Measurements from ENCODE around the gene CYP26B1. TPM values are rescaled to one million over a fixed set of nuclear protein-coding genes. Genes with fewer than 3 reads are reported as not detected.

Gene CYP26B1
- total and polyA plus RNA-seq, 2 donors from 2014 or later: 2.5 to 3.1 TPM

DNA sequence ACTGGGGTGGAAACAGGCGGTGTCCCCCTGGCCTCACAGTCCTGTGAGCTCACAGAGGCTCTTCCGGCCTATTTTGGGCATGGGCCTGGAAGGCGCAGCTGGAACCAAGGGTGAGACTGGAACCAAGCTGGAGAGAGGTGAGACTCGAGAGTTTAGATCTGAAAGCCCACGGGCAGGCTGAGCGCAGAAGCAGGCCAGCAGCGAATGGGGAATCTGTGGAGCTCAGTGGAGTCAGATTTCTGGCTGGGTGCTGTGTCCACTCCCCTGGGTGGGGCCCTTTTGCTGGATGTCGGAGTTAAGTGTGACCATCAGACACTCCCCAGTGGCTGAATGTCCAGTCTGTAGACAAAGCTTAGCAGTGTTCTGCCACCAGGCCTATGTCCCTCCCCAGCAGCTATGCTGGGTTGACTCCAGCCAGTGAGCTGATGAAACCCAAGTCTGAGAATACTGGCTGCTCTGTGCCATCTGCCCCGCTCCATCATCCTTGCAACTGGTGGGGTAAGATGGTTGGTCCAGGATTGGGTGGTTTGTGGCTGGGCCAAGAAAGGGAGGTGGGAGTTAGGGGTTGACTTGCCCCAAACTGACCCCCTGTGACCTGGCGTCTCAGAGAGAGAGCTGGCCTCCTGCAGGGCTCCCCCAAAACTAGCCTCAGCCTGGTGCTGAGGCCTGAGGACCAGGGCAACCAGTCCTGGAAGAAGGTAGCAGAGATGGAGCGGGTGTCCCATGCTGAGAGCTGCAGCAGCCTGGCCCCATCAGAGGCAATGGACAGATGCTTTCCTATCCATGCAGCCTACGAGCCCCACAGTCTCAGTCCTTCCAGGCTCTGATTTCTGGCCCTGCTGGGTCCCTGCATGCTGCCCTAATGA lies 34.4 kb downstream of the CYP26B1 start:
- Histone ChIP-seq H3K9me3 (ENCODE audit: control insufficient read depth in 2 of 3, insufficient read depth in 1 of 3, low read length in 3 of 3) (no peaks in the 10 kb centered on the region), H3K9ac (ENCODE audit: low read length in 3 of 3) (no peak overlapping the region), H3K27ac (ENCODE audit: low read depth in 2 of 2, low read length in 2 of 2) (no peak overlapping the region), H3K36me3 (ENCODE audit: control insufficient read depth in 2 of 3, insufficient read depth in 3 of 3, low read length in 3 of 3) (no peaks in the 10 kb centered on the region), H3K4me1 (ENCODE audit: control insufficient read depth in 2 of 3, insufficient read depth in 2 of 3, low read depth in 1 of 3, low read length in 3 of 3) (no peaks in the 10 kb centered on the region), H3K27me3 (ENCODE audit: control insufficient read depth, insufficient read depth, low read length) (no peaks in the 10 kb centered on the region), H3K4me3 (ENCODE audit: low read length in 3 of 3) (no peak overlapping the region)
- intact Hi-C loops (cut with DNase I): no loop called here
- no peak for DNase-seq
- no peak for TF ChIP-seq CTCF (IDR thresholded peaks at IDR 0.05; ENCODE audit: borderline replicate concordance, extremely low read depth, insufficient read depth)
- FAIRE-seq: no peak

GRCh38 chr2:72112401-72112800 lies 35.3 kb downstream of the CYP26B1 start:
- no peaks in the 10 kb centered on the region for H3K36me3 ChIP-seq (ENCODE audit: control insufficient read depth in 2 of 3, insufficient read depth in 3 of 3, low read length in 3 of 3)
- no peak overlapping the region for H3K27ac ChIP-seq (ENCODE audit: low read depth in 2 of 2, low read length in 2 of 2)
- no peak overlapping the region for H3K9ac ChIP-seq (ENCODE audit: low read length in 3 of 3)
- DNase-seq (no peak), FAIRE-seq (no peak)
- H3K27me3 ChIP-seq (ENCODE audit: control insufficient read depth, insufficient read depth, low read length): no peaks in the 10 kb centered on the region
- TF ChIP-seq CTCF (IDR thresholded peaks at IDR 0.05; ENCODE audit: borderline replicate concordance, extremely low read depth, insufficient read depth): no peak
- H3K4me3 ChIP-seq (ENCODE audit: low read length in 3 of 3): no peak overlapping the region
- no peaks in the 10 kb centered on the region for H3K4me1 ChIP-seq (ENCODE audit: control insufficient read depth in 2 of 3, insufficient read depth in 2 of 3, low read depth in 1 of 3, low read length in 3 of 3)
- no peaks in the 10 kb centered on the region for H3K9me3 ChIP-seq (ENCODE audit: control insufficient read depth in 2 of 3, insufficient read depth in 1 of 3, low read length in 3 of 3)
- intact Hi-C loops (cut with DNase I): no loop called here

GRCh38 chr2:72111061-72111460 lies 36.6 kb downstream of the CYP26B1 start:
- FAIRE-seq (no peak), DNase-seq (no peak)
- Histone ChIP-seq H3K4me1 (ENCODE audit: control insufficient read depth in 2 of 3, insufficient read depth in 2 of 3, low read depth in 1 of 3, low read length in 3 of 3) (no peaks in the 10 kb centered on the region), H3K9me3 (ENCODE audit: control insufficient read depth in 2 of 3, insufficient read depth in 1 of 3, low read length in 3 of 3) (no peaks in the 10 kb centered on the region), H3K9ac (ENCODE audit: low read length in 3 of 3) (no peak overlapping the region), H3K27me3 (ENCODE audit: control insufficient read depth, insufficient read depth, low read length) (no peaks in the 10 kb centered on the region), H3K36me3 (ENCODE audit: control insufficient read depth in 2 of 3, insufficient read depth in 3 of 3, low read length in 3 of 3) (no peaks in the 10 kb centered on the region), H3K4me3 (ENCODE audit: low read length in 3 of 3) (no peak overlapping the region), H3K27ac (ENCODE audit: low read depth in 2 of 2, low read length in 2 of 2) (no peak overlapping the region)
- no peak for TF ChIP-seq CTCF (IDR thresholded peaks at IDR 0.05; ENCODE audit: borderline replicate concordance, extremely low read depth, insufficient read depth)
- intact Hi-C loops (cut with DNase I): no loop called here

Measured in kidney (tissue), 14 donors.